OCI-LY7 (cell line): ENCODE measurements around the gene ATP1A3. TPM values are rescaled to one million over a fixed set of nuclear protein-coding genes. Genes with fewer than 3 reads are reported as not detected.
A peak's percentile ranks its signal among the peaks of the same experiment; 100 is the strongest.
"Not testable (repeated sequence)": the region's sequence is repeated elsewhere in the genome, so short reads cannot be mapped to it uniquely, and the experiment has no call there.

Experiments
- BruUV-seq: library from RNA; stranded (reverse); fragments of 400-500 nt; replicated peaks from 2 replicates; lab custom pipeline; 2021; lab: Mats Ljungman, UMichigan
- CTCF ChIA-PET: fragments of 300-600 bp; sonication (Branson Sonifier 250); formaldehyde crosslinking; loops from one replicate; lab custom pipeline; 2022; ENCODE audit warnings: antibody characterized with exemption; ENCODE audit not compliant: unreplicated experiment; lab: Charles Lee
- POLR2A ChIA-PET: fragments of 300-600 bp; sonication (Branson Sonifier 250); formaldehyde crosslinking; loops from one replicate; lab custom pipeline; 2022; ENCODE audit warnings: antibody characterized with exemption; lab: Charles Lee
- DNase-seq: peaks from one replicate; pipeline ENCODE4 v3.0.0-alpha.2; 2015; ENCODE audit warnings: low spot score
- H2AFZ ChIP-seq: fragments of 200-600 bp; sonication (generic), shearing (Covaris generic); 2 replicates; pipeline ENCODE4 v1.6.1; 2014; ENCODE audit warnings: mild to moderate bottlenecking, antibody characterized with exemption, low read length, moderate library complexity
- H3K27ac ChIP-seq: fragments of 200-600 bp; sonication (generic); 2 replicates; pipeline ENCODE4 v1.5.1; 2014; ENCODE audit warnings: mixed run types, low read depth, mild to moderate bottlenecking, moderate library complexity, low read length, inconsistent platforms; ENCODE audit not compliant: poor library complexity, severe bottlenecking
- H3K36me3 ChIP-seq: fragments of 200-600 bp; sonication (generic); 2 replicates; pipeline ENCODE4 v1.6.1; 2014; ENCODE audit warnings: mild to moderate bottlenecking, antibody characterized with exemption, low read length, moderate library complexity, mixed read lengths; ENCODE audit not compliant: insufficient read depth
- H3K4me1 ChIP-seq: fragments of 200-600 bp; sonication (generic); 2 replicates; pipeline ENCODE4 v1.5.1; 2014; ENCODE audit warnings: mild to moderate bottlenecking, low read length; ENCODE audit not compliant: insufficient read depth, poor library complexity, severe bottlenecking
- H3K4me2 ChIP-seq: fragments of 200-600 bp; sonication (generic); 2 replicates; pipeline ENCODE4 v1.6.1; 2014; ENCODE audit warnings: mild to moderate bottlenecking, low read length
- H3K4me3 ChIP-seq: fragments of 200-600 bp; sonication (generic); 2 replicates; pipeline ENCODE4 v1.5.1; 2014; ENCODE audit warnings: mild to moderate bottlenecking, low read depth, low read length; ENCODE audit not compliant: poor library complexity, severe bottlenecking
- H3K79me2 ChIP-seq: fragments of 200-600 bp; sonication (generic); 2 replicates; pipeline ENCODE4 v1.6.1; 2016; ENCODE audit warnings: low read depth, mild to moderate bottlenecking, low read length, moderate library complexity, mixed read lengths; ENCODE audit not compliant: insufficient read depth
- H3K9me2 ChIP-seq: fragments of 200-600 bp; sonication (generic); 2 replicates; pipeline ENCODE4 v1.6.1; 2016; ENCODE audit warnings: mild to moderate bottlenecking, low read length, mixed read lengths; ENCODE audit not compliant: insufficient read depth
- H3K9me3 ChIP-seq: fragments of 200-600 bp; sonication (generic); 2 replicates; pipeline ENCODE4 v1.6.1; 2014; ENCODE audit warnings: mild to moderate bottlenecking, mixed run types, low read length, mixed read lengths
- H4K20me1 ChIP-seq: fragments of 200-600 bp; sonication (generic); 2 replicates; pipeline ENCODE4 v1.6.1; 2014; ENCODE audit warnings: mild to moderate bottlenecking, antibody characterized with exemption, low read length, moderate library complexity, mixed read lengths; ENCODE audit not compliant: insufficient read depth
- CTCF ChIP-seq: fragments of 200-600 bp; sonication (generic); conservative IDR thresholded peaks from 2 replicates; pipeline ENCODE4 v1.5.1; 2014; ENCODE audit warnings: mild to moderate bottlenecking, antibody characterized with exemption, low read length, moderate library complexity, mixed read lengths
- EZH2phosphoT487 ChIP-seq: fragments of 200-600 bp; sonication (generic); IDR thresholded peaks from 2 replicates; pipeline ENCODE4 v1.6.1; 2018; ENCODE audit warnings: low read depth, borderline replicate concordance, mild to moderate bottlenecking, mixed run types, antibody characterized with exemption, low read length, moderate library complexity, mixed read lengths
- intact Hi-C: fragments of 100-400 bp; cut with micrococcal nuclease; formaldehyde crosslinking; loops from one replicate; pipeline ENCODE4 v1.10.0; 2022; ENCODE audit not compliant: unreplicated experiment
- total RNA-seq, 2 experiments: library from RNA; depleted of rRNA in 1 of 2; stranded (reverse); fragments of >200 nt in 1 of 2; shearing (Covaris generic) in 1 of 2; gene quantifications; 2 replicates each; pipeline ENCODE4 v1.2.3, GENCODE V29; 2014 to 2022

Gene ATP1A3
- total RNA-seq, 2 experiments from 2014 or later = 9.3 to 33.0 TPM

GRCh38 chr19:41994521-41994971, 516 bp upstream of the ATP1A3 start:
- Histone ChIP-seq H3K9me2 (no peaks in the 10 kb centered on the region), H3K9me3 (no peaks in the 10 kb centered on the region), H3K4me2 (peak overlapping the region; percentile 99), H3K4me3 (peak overlapping the region; percentile 95), H2AFZ (peak overlapping the region; percentile 85; the same call in 1 of the 2 replicates), H3K27ac (no peak overlapping the region), H3K4me1 (peaks cover 38% of the 10 kb centered on the region), H3K36me3 (no peaks in the 10 kb centered on the region), H4K20me1 (no peaks in the 10 kb centered on the region), H3K79me2 (no peaks in the 10 kb centered on the region)
- intact Hi-C loops = loop anchor here (2.0 kb wide), 1 partner anchor 36 kb away; the partner anchor contains the start of gene RABAC1
- ChIA-PET CTCF (no interaction called here), POLR2A (no interaction called here)
- no peak for TF ChIP-seq EZH2phosphoT487
- no peak for TF ChIP-seq CTCF
- BruUV-seq = no TSS peak
- peak; percentile 36 for DNase-seq

GRCh38 chr19:41991925-41992569, 2.0 kb downstream of the ATP1A3 start:
- POLR2A ChIA-PET, DNase-seq, CTCF ChIA-PET, H3K9me3 ChIP-seq, BruUV-seq, H2AFZ ChIP-seq, H3K9me2 ChIP-seq, H3K4me3 ChIP-seq, H4K20me1 ChIP-seq, H3K79me2 ChIP-seq, H3K27ac ChIP-seq, intact Hi-C loops: not testable (repeated sequence)
- Histone ChIP-seq H3K4me2 (peak overlapping the region; percentile 99), H3K36me3 (peaks cover 18% of the 10 kb centered on the region; the same call in 1 of the 2 replicates), H3K4me1 (peaks cover 23% of the 10 kb centered on the region)

GRCh38 chr19:41991025-41991424, 3.0 kb downstream of the ATP1A3 start:
- Histone ChIP-seq H3K36me3 (peaks cover 22% of the 10 kb centered on the region; the same call in 1 of the 2 replicates), H3K4me3 (no peak overlapping the region), H3K9me3 (no peaks in the 10 kb centered on the region), H3K9me2 (no peaks in the 10 kb centered on the region), H3K4me1 (peaks cover 19% of the 10 kb centered on the region), H2AFZ (no peak overlapping the region), H3K27ac (no peak overlapping the region), H3K79me2 (no peaks in the 10 kb centered on the region), H3K4me2 (no peak overlapping the region), H4K20me1 (no peaks in the 10 kb centered on the region)
- intact Hi-C loops = no loop called here
- CTCF ChIA-PET = no interaction called here
- POLR2A ChIA-PET = no interaction called here
- TF ChIP-seq EZH2phosphoT487 (no peak), CTCF (no peak)
- no peak for DNase-seq
- no TSS peak for BruUV-seq
